LNCaP clone FGC (cell line): ENCODE measurements around the gene ADGRL3.

ENCODE experiments used
- DNase-seq: peaks from one replicate; pipeline ENCODE4 v3.0.0-alpha.2; 2011; ENCODE audit warnings: low read depth
- H3K4me3 ChIP-seq: 2 replicates; pipeline ENCODE4 v1.5.1; 2011; ENCODE audit warnings: mild to moderate bottlenecking, low read depth, low read length, control low read depth
- CTCF ChIP-seq: IDR thresholded peaks from 2 replicates; pipeline ENCODE4 v1.5.1; 2012; ENCODE audit warnings: mild to moderate bottlenecking; ENCODE audit not compliant: control insufficient read depth, insufficient read depth; ENCODE audit errors: extremely low read depth

Gene ADGRL3

GRCh38 chr4:61571761-61572559, 371.8 kb downstream of the ADGRL3 start:
- no peak for DNase-seq
- no peak for TF ChIP-seq CTCF
- H3K4me3 ChIP-seq = no peak overlapping the region

GRCh38 chr4:61575796-61576195, 375.7 kb downstream of the ADGRL3 start:
- DNase-seq = no peak
- no peak overlapping the region for H3K4me3 ChIP-seq
- no peak for TF ChIP-seq CTCF

GRCh38 chr4:61579786-61580185, 379.7 kb downstream of the ADGRL3 start:
- H3K4me3 ChIP-seq = no peak overlapping the region
- no peak for DNase-seq
- TF ChIP-seq CTCF = no peak

GRCh38 chr4:61580721-61581377, 380.7 kb downstream of the ADGRL3 start:
- no peak overlapping the region for H3K4me3 ChIP-seq
- no peak for DNase-seq
- no peak for TF ChIP-seq CTCF

GRCh38 chr4:61583696-61584095, 383.6 kb downstream of the ADGRL3 start:
- no peak overlapping the region for H3K4me3 ChIP-seq
- no peak for TF ChIP-seq CTCF
- no peak for DNase-seq

GRCh38 chr4:61588621-61589402, 388.7 kb downstream of the ADGRL3 start:
- no peak for DNase-seq
- H3K4me3 ChIP-seq = no peak overlapping the region
- TF ChIP-seq CTCF = no peak
